H4 (cell line): ENCODE measurements around the gene GOLGB1. TPM values are rescaled to one million over a fixed set of nuclear protein-coding genes. Genes with fewer than 3 reads are reported as not detected.

ENCODE experiments used
- DNase-seq: peaks from one replicate; pipeline ENCODE4 v3.0.0-alpha.2; 2015; ENCODE audit warnings: low spot score
- total RNA-seq: library from RNA; depleted of rRNA; stranded (reverse); fragments of >200 nt; shearing (Covaris generic); gene quantifications from 2 replicates; pipeline ENCODE4 v1.2.3, GENCODE V29; 2014

GOLGB1 gene
- total RNA-seq, 1 experiment from 2014 or later: 20.0 TPM

GRCh38 chr3:121681792-121682191 lies 67.7 kb downstream of the GOLGB1 start:
- no peak for DNase-seq

GRCh38 chr3:121677141-121677540 lies 72.4 kb downstream of the GOLGB1 start:
- no peak for DNase-seq

- DNase-seq: no peak
Measured at GRCh38 chr3:121670676-121671075, 78.9 kb downstream of the GOLGB1 start.

GRCh38 chr3:121667333-121667732 lies 82.2 kb downstream of the GOLGB1 start:
- no peak for DNase-seq

GRCh38 chr3:121665488-121665887 lies 84.1 kb downstream of the GOLGB1 start:
- no peak for DNase-seq

GRCh38 chr3:121663171-121663847 lies 86.2 kb downstream of the GOLGB1 start:
- no peak for DNase-seq

GRCh38 chr3:121662742-121663141 lies 86.8 kb downstream of the GOLGB1 start:
- no peak for DNase-seq

- no peak for DNase-seq
Measured at GRCh38 chr3:121661376-121661775, 88.2 kb downstream of the GOLGB1 start.

- no peak for DNase-seq
Measured at GRCh38 chr3:121660356-121661171, 89.0 kb downstream of the GOLGB1 start, which contains the start of gene HCLS1. HCLS1 (minus strand) TSS chr3:121660903; CDS start chr3:121658347, 2,556 bp downstream.

GRCh38 chr3:121659586-121659985 lies 90.0 kb downstream of the GOLGB1 start:
- no peak for DNase-seq

GRCh38 chr3:121658716-121659435 lies 90.7 kb downstream of the GOLGB1 start:
- DNase-seq: no peak

- DNase-seq: no peak
Measured at GRCh38 chr3:121654493-121655385, 94.8 kb downstream of the GOLGB1 start.

GRCh38 chr3:121651684-121652083 lies 97.9 kb downstream of the GOLGB1 start:
- DNase-seq: no peak

- no peak for DNase-seq
Measured at GRCh38 chr3:121649645-121650044, 99.9 kb downstream of the GOLGB1 start.

GRCh38 chr3:121648219-121648958 lies 101.2 kb downstream of the GOLGB1 start:
- DNase-seq: no peak

- no peak for DNase-seq
Measured at GRCh38 chr3:121645054-121645453, 104.5 kb downstream of the GOLGB1 start.

GRCh38 chr3:121642601-121643314 lies 106.8 kb downstream of the GOLGB1 start:
- no peak for DNase-seq

- no peak for DNase-seq
Measured at GRCh38 chr3:121641127-121641526, 108.4 kb downstream of the GOLGB1 start.

GRCh38 chr3:121637922-121638321 lies 111.6 kb downstream of the GOLGB1 start:
- DNase-seq: no peak

GRCh38 chr3:121630355-121630754 lies 119.2 kb downstream of the GOLGB1 start:
- no peak for DNase-seq
